Measurements from ENCODE around the gene LRRC32.

DNA sequence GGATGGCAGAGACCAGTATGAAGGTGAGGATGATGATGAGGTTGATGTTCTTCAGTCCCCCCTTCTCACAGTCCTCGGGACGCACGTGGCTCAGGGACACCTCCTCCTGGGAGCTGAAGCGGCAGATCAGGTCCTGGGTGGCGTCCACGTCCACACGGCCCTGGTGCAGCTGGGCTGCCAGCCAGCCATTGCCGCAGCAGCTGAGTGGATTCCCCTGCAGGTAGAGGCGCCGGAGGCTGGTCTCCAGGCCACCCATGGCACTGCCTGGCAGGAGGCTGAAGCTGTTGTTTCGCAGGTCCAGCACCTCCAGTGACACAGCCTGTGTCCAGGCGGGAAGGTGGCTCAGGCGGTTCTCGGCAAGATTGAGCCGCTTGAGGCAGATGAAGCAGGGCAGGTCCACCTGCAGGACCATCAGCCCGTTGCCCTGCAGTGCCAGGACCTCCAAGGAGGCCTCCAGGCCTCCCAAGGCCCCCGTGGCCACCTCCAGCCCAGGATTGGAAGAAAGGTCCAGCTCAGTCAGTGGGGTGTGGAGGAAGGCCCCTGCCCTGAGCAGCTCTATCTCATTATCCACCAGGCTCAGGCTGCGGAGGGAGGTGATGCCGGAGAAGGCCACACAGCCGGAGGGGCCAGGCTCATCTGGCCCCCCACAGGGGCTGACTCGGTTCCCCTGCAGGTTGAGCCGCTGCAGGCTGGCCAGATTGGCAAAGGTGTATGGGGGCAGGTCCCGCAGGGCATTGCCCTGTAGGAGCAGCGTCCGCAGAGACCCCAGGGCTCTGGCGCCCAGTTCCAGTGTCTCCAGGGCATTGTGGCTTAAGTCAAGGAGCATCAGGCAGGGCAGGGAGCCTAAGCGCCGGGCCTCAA is 10.6 kb downstream of the LRRC32 start:
- TF ChIP-seq, protein P1, sequence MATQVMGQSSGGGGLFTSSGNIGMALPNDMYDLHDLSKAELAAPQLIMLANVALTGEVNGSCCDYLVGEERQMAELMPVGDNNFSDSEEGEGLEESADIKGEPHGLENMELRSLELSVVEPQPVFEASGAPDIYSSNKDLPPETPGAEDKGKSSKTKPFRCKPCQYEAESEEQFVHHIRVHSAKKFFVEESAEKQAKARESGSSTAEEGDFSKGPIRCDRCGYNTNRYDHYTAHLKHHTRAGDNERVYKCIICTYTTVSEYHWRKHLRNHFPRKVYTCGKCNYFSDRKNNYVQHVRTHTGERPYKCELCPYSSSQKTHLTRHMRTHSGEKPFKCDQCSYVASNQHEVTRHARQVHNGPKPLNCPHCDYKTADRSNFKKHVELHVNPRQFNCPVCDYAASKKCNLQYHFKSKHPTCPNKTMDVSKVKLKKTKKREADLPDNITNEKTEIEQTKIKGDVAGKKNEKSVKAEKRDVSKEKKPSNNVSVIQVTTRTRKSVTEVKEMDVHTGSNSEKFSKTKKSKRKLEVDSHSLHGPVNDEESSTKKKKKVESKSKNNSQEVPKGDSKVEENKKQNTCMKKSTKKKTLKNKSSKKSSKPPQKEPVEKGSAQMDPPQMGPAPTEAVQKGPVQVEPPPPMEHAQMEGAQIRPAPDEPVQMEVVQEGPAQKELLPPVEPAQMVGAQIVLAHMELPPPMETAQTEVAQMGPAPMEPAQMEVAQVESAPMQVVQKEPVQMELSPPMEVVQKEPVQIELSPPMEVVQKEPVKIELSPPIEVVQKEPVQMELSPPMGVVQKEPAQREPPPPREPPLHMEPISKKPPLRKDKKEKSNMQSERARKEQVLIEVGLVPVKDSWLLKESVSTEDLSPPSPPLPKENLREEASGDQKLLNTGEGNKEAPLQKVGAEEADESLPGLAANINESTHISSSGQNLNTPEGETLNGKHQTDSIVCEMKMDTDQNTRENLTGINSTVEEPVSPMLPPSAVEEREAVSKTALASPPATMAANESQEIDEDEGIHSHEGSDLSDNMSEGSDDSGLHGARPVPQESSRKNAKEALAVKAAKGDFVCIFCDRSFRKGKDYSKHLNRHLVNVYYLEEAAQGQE (IDR thresholded peaks at IDR 0.05; ENCODE audit: insufficient read depth in 1 of 2, low read depth in 2 of 2, low read length in 1 of 2), result no peak
- TF ChIP-seq CTCF (IDR thresholded peaks at IDR 0.05) (no peak), POLR2AphosphoS5 (IDR thresholded peaks at IDR 0.05; ENCODE audit: low read depth, low read length) (no peak)

All from Panc1 (cell line).